ENCODE measurements around the gene INHBC.

INHBC gene

DNA sequence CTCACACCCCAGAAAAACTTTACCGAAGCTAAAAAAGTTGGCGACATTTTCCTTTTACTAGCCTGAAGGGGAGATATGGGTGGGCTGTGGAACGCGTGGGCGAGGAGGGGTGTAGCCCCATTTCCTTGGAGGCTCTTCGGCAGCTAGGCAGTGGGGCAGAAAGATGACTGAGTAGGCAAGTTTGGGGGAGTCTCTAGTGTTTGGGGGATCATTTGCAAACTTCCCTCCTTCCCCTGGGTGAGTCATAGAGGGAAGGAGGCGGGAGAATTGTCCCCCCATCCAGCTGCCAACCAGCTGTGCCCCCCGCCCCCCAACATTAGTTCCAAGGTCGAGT lies 27.3 kb downstream of the INHBC start:
- no peaks in the 10 kb centered on the region for H3K9me3 ChIP-seq
- peaks cover 5% of the 10 kb centered on the region; the same call in 1 of the 2 replicates for H3K27me3 ChIP-seq (ENCODE audit: low read depth)
- H3K36me3 ChIP-seq (replicated peaks), result no peaks in the 10 kb centered on the region
- H3K4me3 ChIP-seq, result peak overlapping the region; percentile 49
- H3K4me1 ChIP-seq, result peaks cover 11% of the 10 kb centered on the region
- DNase-seq (ENCODE audit: low spot score in 2 of 2), result peak in 1 of 2 experiments; percentile 32
- in situ Hi-C loops (cut with MboI; ENCODE audit: low sequenced_read_pairs), result no loop called here

DNA sequence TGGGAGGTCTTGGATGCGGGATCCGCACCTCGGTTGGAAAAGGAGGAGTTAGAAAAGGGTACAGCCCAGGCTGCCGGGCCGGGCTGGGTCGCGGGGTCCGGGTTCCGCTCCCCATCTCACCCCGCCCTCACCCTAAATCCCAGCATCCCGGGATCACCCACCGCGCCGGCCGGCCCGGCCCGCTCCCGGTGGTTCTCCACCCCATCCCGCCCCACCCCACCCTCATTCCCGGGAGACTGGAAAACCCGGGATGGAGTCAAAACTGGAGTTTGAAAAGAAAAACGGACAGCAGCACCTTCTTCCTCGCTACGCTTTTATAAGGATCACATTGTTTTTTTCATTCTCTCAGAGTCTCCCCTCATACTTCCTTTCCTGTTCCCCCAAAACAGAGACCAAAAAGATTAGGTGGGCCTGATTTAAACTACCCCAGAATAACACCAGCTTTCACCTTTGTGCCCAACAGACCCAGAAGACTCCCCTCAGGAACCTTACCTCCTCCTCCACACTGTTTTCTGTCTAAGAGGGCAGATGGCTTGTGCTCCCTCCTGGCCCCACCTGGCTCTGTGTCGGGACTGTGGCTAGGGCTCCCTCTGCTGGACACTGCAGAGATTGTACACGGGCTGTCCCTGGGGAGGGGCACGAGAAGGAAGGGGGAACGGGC lies 27.8 kb downstream of the INHBC start:
- in situ Hi-C loops (cut with MboI; ENCODE audit: low sequenced_read_pairs), result no loop called here
- H3K27me3 ChIP-seq (ENCODE audit: low read depth), result peaks cover 6% of the 10 kb centered on the region; the same call in 1 of the 2 replicates
- DNase-seq (ENCODE audit: low spot score in 2 of 2), result peak; percentile 89 to 95
- H3K4me1 ChIP-seq, result peaks cover 11% of the 10 kb centered on the region
- H3K36me3 ChIP-seq (replicated peaks), result no peaks in the 10 kb centered on the region
- H3K9me3 ChIP-seq, result no peaks in the 10 kb centered on the region
- H3K4me3 ChIP-seq, result peak overlapping the region; percentile 49

DNA sequence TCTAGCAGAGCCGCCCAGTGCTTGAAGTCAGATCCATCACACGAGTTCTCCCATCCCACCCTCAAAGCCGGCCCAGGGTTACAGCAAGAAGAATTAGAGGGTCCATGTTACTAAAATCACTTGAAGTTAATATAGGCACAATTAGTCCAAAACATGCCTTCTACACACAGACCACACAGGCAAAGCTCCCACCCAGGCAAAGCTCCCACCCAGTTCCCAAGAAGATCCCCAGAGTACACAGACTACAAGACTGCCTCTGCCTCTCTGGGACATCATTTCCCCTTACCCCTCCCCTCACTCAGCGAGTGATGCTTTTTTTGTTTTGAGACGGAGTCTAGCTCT lies 28.3 kb downstream of the INHBC start:
- Histone ChIP-seq H3K9me3 (no peaks in the 10 kb centered on the region), H3K27me3 (ENCODE audit: low read depth) (peaks cover 9% of the 10 kb centered on the region; the same call in 1 of the 2 replicates), H3K36me3 (replicated peaks) (no peaks in the 10 kb centered on the region), H3K4me1 (peaks cover 11% of the 10 kb centered on the region), H3K4me3 (peak overlapping the region; percentile 49)
- no peak for DNase-seq (ENCODE audit: low spot score in 2 of 2)
- in situ Hi-C loops (cut with MboI; ENCODE audit: low sequenced_read_pairs), result no loop called here

DNA sequence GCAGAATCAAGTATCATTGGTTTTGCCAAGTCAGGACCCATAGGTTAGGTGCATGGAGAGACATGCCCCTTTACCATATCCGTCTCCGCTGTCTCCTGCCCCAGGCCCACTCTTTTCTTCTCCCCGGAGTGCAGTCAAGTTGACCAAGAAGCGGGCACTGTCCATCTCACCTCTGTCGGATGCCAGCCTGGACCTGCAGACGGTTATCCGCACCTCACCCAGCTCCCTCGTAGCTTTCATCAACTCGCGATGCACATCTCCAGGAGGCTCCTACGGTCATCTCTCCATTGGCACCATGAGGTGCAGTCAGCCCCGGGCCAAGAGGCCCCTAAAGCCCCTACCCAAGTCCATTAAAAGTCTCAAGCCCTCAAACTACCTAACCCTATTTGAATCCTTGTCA lies 30.0 kb downstream of the INHBC start:
- Histone ChIP-seq H3K9me3 (no peaks in the 10 kb centered on the region), H3K36me3 (replicated peaks) (no peaks in the 10 kb centered on the region), H3K4me3 (no peak overlapping the region), H3K4me1 (peaks cover 5% of the 10 kb centered on the region; the same call in 1 of the 2 replicates), H3K27me3 (ENCODE audit: low read depth) (peaks cover 9% of the 10 kb centered on the region; the same call in 1 of the 2 replicates)
- DNase-seq (ENCODE audit: low spot score in 2 of 2), result no peak
- in situ Hi-C loops (cut with MboI; ENCODE audit: low sequenced_read_pairs), result no loop called here

DNA sequence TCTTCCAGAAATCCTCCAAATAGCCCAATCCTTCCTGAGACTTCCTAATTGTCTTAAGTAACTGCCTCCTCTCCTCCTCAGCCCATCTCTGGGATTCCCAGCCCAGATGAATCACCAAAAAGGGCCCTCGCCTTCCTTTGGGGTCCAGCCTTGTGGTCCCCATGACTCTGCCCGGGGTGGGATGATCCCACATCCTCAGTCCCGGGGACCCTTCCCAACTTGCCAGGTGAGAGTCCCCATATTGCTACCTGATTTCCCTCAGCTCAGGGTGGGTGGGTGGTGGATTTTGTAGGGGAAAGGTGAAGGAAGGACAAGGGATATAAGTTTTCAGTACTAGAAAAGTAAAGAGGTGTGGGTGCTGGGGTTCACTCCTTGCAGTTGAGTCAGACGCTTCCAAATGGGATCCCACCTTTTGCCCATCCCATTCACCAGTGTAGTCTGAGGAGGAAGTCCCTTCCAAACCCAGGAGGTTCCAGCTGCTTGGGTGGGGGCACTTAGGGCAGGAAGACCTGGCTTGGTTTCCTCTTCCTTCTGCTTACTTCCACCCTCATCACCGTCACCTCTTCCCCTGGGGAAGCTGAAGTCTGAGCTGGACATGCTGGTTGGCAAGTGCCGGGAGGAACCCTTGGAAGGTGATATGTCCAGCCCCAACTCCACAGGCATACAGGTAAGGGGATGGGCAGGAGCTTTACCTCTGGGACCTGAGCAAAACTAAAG lies 30.6 kb downstream of the INHBC start:
- DNase-seq (ENCODE audit: low spot score in 2 of 2), result no peak
- Histone ChIP-seq H3K9me3 (no peaks in the 10 kb centered on the region), H3K36me3 (replicated peaks) (no peaks in the 10 kb centered on the region), H3K4me3 (no peak overlapping the region), H3K27me3 (ENCODE audit: low read depth) (peaks cover 9% of the 10 kb centered on the region; the same call in 1 of the 2 replicates), H3K4me1 (peaks cover 5% of the 10 kb centered on the region; the same call in 1 of the 2 replicates)
- in situ Hi-C loops (cut with MboI; ENCODE audit: low sequenced_read_pairs), result no loop called here

DNA sequence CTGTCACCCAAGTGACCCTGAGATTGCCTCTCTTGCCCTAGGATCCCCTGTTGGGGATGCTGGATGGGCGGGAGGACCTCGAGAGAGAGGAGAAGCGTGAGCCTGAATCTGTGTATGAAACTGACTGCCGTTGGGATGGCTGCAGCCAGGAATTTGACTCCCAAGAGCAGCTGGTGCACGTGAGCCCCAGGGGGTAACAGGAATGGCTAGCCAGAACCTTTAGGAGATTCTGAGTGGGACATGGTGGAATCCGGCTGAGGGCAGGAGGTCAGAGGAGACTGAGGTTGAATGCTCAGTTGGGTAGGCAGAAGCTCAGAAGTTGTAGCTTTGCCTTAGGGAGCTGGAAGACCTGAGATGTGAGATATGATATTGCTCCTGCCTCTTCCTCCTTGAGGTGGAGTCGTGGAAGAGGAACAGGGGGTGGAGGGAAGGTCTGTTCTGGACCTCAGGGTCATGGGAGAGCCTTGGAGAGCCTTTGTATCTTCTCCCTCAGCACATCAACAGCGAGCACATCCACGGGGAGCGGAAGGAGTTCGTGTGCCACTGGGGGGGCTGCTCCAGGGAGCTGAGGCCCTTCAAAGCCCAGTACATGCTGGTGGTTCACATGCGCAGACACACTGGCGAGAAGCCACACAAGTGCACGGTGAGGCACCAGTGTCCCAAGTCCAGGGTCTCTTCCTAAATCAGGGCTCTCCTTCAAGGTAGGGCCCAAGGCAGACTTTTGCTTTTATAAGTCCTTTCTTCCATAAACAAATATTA lies 31.3 kb downstream of the INHBC start:
- in situ Hi-C loops (cut with MboI; ENCODE audit: low sequenced_read_pairs), result no loop called here
- peaks cover 9% of the 10 kb centered on the region; the same call in 1 of the 2 replicates for H3K27me3 ChIP-seq (ENCODE audit: low read depth)
- H3K36me3 ChIP-seq (replicated peaks), result no peaks in the 10 kb centered on the region
- DNase-seq (ENCODE audit: low spot score in 2 of 2), result no peak
- H3K4me3 ChIP-seq, result no peak overlapping the region
- peaks cover 5% of the 10 kb centered on the region; the same call in 1 of the 2 replicates for H3K4me1 ChIP-seq
- H3K9me3 ChIP-seq, result no peaks in the 10 kb centered on the region

DNA sequence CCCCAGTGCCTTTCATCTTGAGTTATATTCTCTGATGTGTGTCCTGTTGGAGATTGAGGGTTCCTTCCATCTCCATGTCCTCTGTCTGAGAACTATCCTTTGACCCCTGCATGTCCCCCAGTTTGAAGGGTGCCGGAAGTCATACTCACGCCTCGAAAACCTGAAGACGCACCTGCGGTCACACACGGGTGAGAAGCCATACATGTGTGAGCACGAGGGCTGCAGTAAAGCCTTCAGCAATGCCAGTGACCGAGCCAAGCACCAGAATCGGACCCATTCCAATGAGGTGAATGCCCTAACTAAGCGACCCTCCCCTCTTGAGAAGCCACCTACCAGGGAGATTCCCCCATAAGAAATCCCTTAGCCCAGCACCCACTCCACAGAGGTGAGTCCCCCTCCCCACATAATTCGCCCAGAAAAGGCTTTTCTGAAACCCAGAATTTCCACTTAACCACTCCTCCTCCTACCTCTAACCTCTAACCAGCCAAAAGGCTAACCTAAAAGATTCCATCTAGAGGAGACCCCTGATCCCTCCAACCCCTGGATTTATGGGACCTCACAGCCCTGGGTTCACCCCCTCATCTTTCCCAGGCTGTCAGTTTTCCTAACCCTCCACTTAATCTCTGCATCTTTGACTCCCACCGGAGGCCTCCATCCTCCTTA lies 32.8 kb downstream of the INHBC start:
- H3K36me3 ChIP-seq (replicated peaks), result no peaks in the 10 kb centered on the region
- H3K27me3 ChIP-seq (ENCODE audit: low read depth), result peaks cover 12% of the 10 kb centered on the region; the same call in 1 of the 2 replicates
- DNase-seq (ENCODE audit: low spot score in 2 of 2), result no peak
- in situ Hi-C loops (cut with MboI; ENCODE audit: low sequenced_read_pairs), result no loop called here
- H3K4me3 ChIP-seq, result no peak overlapping the region
- no peaks in the 10 kb centered on the region for H3K9me3 ChIP-seq
- peaks cover 5% of the 10 kb centered on the region; the same call in 1 of the 2 replicates for H3K4me1 ChIP-seq

DNA sequence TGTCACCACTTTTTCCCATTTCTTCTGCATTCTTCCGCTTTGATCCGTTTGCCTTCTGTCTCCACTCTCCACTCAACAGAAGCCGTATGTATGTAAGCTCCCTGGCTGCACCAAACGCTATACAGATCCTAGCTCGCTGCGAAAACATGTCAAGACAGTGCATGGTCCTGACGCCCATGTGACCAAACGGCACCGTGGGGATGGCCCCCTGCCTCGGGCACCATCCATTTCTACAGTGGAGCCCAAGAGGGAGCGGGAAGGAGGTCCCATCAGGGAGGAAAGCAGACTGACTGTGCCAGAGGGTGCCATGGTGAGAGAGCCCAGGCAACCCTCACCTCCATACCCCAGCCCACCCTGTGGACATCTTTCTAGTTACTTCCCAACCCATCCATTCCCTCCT lies 33.3 kb downstream of the INHBC start:
- Histone ChIP-seq H3K27me3 (ENCODE audit: low read depth) (peaks cover 16% of the 10 kb centered on the region), H3K9me3 (no peaks in the 10 kb centered on the region), H3K36me3 (replicated peaks) (no peaks in the 10 kb centered on the region), H3K4me3 (no peak overlapping the region), H3K4me1 (peaks cover 1% of the 10 kb centered on the region; the same call in 1 of the 2 replicates)
- in situ Hi-C loops (cut with MboI; ENCODE audit: low sequenced_read_pairs), result no loop called here
- DNase-seq (ENCODE audit: low spot score in 2 of 2), result no peak

DNA sequence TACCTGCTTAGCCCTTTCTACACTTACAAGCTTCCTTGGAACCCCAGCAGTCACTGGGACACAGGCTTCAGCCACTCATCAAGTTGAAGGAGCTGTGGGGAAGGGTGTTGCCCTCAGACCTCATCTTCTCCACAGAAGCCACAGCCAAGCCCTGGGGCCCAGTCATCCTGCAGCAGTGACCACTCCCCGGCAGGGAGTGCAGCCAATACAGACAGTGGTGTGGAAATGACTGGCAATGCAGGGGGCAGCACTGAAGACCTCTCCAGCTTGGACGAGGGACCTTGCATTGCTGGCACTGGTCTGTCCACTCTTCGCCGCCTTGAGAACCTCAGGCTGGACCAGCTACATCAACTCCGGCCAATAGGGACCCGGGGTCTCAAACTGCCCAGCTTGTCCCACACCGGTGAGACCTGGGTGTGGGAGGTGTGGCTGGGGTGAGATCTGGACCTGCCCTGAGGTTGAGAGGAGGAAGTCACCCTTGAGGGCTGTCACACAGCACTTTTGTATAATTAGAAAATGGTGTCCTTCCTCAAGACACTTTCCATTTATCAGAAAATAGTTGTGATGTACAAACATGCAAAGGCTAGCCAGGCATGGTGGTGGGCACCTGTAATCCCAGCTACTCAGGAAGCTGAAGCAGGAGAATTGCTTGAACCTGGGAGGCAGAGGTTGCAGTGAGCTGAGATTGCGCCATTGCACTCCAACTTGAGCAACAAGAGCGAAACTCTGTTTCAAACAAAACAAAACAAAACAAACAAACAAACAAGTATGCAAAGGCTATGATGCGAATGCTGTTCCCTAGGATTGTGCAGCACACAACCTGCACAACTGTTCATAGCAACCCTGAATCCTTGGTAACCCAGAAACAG lies 34.9 kb downstream of the INHBC start:
- no peak overlapping the region for H3K4me3 ChIP-seq
- no peaks in the 10 kb centered on the region for H3K36me3 ChIP-seq (replicated peaks)
- H3K9me3 ChIP-seq, result no peaks in the 10 kb centered on the region
- H3K27me3 ChIP-seq (ENCODE audit: low read depth), result peaks cover 30% of the 10 kb centered on the region
- in situ Hi-C loops (cut with MboI; ENCODE audit: low sequenced_read_pairs), result no loop called here
- no peak for DNase-seq (ENCODE audit: low spot score in 2 of 2)
- no peaks in the 10 kb centered on the region for H3K4me1 ChIP-seq

DNA sequence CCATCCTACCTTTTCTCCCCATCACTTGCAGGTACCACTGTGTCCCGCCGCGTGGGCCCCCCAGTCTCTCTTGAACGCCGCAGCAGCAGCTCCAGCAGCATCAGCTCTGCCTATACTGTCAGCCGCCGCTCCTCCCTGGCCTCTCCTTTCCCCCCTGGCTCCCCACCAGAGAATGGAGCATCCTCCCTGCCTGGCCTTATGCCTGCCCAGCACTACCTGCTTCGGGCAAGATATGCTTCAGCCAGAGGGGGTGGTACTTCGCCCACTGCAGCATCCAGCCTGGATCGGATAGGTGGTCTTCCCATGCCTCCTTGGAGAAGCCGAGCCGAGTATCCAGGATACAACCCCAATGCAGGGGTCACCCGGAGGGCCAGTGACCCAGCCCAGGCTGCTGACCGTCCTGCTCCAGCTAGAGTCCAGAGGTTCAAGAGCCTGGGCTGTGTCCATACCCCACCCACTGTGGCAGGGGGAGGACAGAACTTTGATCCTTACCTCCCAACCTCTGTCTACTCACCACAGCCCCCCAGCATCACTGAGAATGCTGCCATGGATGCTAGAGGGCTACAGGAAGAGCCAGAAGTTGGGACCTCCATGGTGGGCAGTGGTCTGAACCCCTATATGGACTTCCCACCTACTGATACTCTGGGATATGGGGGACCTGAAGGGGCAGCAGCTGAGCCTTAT lies 35.8 kb downstream of the INHBC start:
- Histone ChIP-seq H3K36me3 (replicated peaks) (no peaks in the 10 kb centered on the region), H3K4me3 (no peak overlapping the region), H3K9me3 (no peaks in the 10 kb centered on the region), H3K4me1 (no peaks in the 10 kb centered on the region), H3K27me3 (ENCODE audit: low read depth) (peaks cover 36% of the 10 kb centered on the region)
- DNase-seq (ENCODE audit: low spot score in 2 of 2), result no peak
- in situ Hi-C loops (cut with MboI; ENCODE audit: low sequenced_read_pairs), result no loop called here

DNA sequence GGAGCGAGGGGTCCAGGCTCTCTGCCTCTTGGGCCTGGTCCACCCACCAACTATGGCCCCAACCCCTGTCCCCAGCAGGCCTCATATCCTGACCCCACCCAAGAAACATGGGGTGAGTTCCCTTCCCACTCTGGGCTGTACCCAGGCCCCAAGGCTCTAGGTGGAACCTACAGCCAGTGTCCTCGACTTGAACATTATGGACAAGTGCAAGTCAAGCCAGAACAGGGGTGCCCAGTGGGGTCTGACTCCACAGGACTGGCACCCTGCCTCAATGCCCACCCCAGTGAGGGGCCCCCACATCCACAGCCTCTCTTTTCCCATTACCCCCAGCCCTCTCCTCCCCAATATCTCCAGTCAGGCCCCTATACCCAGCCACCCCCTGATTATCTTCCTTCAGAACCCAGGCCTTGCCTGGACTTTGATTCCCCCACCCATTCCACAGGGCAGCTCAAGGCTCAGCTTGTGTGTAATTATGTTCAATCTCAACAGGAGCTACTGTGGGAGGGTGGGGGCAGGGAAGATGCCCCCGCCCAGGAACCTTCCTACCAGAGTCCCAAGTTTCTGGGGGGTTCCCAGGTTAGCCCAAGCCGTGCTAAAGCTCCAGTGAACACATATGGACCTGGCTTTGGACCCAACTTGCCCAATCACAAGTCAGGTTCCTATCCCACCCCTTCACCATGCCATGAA lies 36.5 kb downstream of the INHBC start:
- H3K9me3 ChIP-seq, result no peaks in the 10 kb centered on the region
- H3K4me1 ChIP-seq, result no peaks in the 10 kb centered on the region
- no peak for DNase-seq (ENCODE audit: low spot score in 2 of 2)
- no peaks in the 10 kb centered on the region for H3K36me3 ChIP-seq (replicated peaks)
- in situ Hi-C loops (cut with MboI; ENCODE audit: low sequenced_read_pairs), result no loop called here
- H3K27me3 ChIP-seq (ENCODE audit: low read depth), result peaks cover 43% of the 10 kb centered on the region
- H3K4me3 ChIP-seq, result no peak overlapping the region

DNA sequence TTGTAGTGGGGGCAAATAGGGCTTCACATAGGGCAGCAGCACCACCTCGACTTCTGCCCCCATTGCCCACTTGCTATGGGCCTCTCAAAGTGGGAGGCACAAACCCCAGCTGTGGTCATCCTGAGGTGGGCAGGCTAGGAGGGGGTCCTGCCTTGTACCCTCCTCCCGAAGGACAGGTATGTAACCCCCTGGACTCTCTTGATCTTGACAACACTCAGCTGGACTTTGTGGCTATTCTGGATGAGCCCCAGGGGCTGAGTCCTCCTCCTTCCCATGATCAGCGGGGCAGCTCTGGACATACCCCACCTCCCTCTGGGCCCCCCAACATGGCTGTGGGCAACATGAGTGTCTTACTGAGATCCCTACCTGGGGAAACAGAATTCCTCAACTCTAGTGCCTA lies 37.1 kb downstream of the INHBC start:
- Histone ChIP-seq H3K9me3 (no peaks in the 10 kb centered on the region), H3K36me3 (replicated peaks) (no peaks in the 10 kb centered on the region), H3K27me3 (ENCODE audit: low read depth) (peaks cover 48% of the 10 kb centered on the region), H3K4me1 (no peaks in the 10 kb centered on the region), H3K4me3 (no peak overlapping the region)
- in situ Hi-C loops (cut with MboI; ENCODE audit: low sequenced_read_pairs), result no loop called here
- DNase-seq (ENCODE audit: low spot score in 2 of 2), result no peak

All from HAP-1 (cell line).